Activated T-helper 9 cell treated with anti-CD3 and anti-CD28 coated beads, Interleukin-2, amount 50 U/mL, for 16 hours (primary cell): ENCODE results near the gene PLA2G4F.
"Not testable (repeated sequence)": the region's sequence is repeated elsewhere in the genome, so short reads cannot be mapped to it uniquely, and the experiment has no call there.

Experiments used
- DNase-seq: peaks from one replicate; pipeline ENCODE4 v3.0.0-alpha.2; 2020; ENCODE audit warnings: low read depth

The PLA2G4F gene

DNA sequence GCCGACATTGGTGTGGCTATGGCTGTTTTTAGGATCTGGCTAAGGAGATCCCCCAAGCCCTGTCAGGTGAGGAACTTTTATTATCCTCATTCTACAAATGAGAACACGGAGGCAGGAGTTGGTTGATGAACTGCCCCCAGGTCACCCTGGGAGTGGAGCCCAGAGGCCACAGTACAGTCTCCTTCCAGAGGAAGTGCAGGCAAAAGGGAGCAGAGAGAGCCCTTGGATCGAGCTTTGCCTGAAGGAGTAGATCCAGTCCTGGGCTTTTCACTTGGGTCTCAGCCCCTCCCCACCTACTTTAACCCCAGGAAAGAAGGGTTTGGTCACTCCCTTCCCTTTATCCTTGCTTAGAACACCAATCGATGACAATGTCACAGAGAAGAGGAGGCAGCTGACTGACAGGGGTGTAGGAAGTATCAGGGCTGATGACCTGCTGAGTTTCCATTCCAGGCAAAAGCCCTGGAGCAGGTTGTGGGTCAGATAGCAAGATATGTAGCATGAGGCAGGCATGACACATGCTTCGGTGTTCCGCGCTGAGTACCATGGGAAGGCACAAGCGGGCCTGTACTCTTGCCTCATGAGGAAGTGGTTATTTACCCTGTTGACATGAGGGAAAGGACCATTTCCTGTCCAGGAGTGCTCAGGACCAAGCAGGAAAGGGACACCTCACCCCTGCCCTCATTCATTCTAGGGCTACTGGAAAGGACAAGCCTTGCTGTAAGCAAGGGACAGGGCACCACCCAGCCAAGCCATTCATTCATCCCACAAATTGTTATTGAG lies 56.2 kb downstream of the PLA2G4F start:
- DNase-seq: no peak

DNA sequence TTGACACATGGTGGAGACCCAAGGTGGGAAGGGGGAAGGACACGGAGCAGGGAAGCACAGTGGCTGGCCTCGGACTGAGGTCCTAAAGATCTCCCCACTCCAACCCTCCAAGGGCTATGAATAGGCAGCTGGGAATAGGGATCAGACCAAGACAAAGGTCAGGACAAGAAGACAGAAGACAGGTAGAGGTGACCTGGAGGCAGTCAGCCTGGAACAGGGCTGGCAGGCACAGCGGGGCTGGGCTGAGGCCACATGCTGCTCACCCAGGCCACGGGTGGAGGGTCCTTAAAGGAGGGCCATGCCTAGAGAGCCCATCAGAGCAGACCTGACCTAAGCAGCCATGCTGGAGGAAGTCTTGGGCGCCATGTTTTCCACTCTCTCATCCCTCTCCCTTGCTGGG lies 59.4 kb downstream of the PLA2G4F start:
- DNase-seq: no peak

DNA sequence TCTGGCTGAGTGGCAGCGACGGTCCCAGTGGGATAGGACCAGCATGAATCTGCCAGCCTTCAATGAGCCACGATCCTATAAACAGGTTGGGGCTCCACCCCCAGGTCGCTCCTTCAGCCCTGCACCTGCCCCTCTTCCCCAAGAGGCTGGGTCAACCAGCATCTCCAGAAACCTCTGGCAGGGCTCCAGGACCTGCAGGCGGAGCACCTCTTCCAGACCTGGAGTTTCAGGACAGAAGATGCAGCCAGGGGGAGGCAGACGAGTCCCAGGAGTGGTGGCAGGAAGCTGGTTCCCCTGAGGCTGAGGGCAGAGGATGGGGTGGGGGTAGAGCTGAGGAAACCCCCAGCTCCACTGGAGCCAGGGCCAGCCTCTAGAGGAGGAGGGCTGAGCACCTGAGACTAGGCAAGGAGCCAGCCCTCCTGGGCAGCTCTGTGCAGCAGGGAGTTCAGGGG lies 61.9 kb downstream of the PLA2G4F start, which contains the start of gene PLA2G4D:
Gene PLA2G4D (minus strand): TSS at position 51 of the 452 bp plus-strand sequence. CDS start 103 bp downstream, outside the sequence.
- DNase-seq: no peak

GRCh38 chr15:42093966-42094365 lies 62.5 kb downstream of the PLA2G4F start:
- no peak for DNase-seq

DNA sequence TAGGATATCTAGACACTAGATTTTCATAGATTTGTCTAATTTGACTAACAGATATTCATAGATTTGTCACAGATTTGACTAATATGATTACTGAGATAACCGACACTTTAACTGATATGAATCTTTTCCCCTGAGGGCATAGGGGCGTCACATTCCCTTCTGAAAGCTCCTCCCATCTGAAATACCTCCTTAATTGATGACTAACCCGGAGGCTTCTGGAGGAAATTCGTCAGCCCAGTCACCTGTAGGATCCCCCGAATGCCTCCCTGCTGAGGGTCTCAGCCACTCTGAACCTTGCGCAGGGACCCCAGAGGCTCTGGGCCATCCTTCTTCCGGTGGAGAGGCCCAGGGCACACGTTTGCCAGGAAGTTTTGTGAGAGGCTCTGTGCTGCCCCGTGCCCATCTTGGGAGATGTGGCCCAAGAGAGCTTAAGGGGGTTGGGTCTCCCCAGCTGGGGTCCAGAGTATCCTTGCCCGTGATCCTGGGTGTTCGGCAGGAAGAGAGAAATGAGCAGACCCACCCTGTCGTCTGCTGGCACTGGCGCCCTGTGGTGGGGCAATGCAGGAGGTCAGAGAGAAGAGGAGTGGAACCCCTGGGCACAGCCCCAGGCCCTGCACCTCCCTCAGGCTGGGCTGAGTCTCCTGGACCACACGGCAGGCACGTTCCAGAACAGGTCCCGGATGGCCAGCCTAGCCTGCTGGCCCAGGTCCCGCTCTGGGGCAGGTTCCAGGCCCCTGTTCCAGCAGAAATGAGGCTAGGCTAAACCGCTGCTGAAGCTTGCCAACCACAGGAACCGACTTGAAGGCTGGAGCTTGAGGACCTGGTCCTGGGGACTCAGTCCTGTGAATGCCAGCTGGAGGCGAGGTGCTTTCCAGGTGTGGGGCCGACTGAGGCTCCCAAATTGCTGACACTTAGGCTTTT lies 63.8 kb downstream of the PLA2G4F start:
- no peak for DNase-seq

- not testable (repeated sequence) for DNase-seq
Observed at GRCh38 chr15:42091753-42092397, 64.6 kb downstream of the PLA2G4F start.

- DNase-seq: no peak
Observed at GRCh38 chr15:42090781-42091180, 65.7 kb downstream of the PLA2G4F start.

- DNase-seq: no peak
Observed at GRCh38 chr15:42090370-42090769, 66.1 kb downstream of the PLA2G4F start.

- no peak for DNase-seq
Observed at GRCh38 chr15:42089942-42090341, 66.5 kb downstream of the PLA2G4F start.
